Measurements from ENCODE around the gene ATP1A2. TPM values are rescaled to one million over a fixed set of nuclear protein-coding genes. Genes with fewer than 3 reads are reported as not detected.

ATP1A2 gene
- total and polyA plus RNA-seq, 2 experiments from 2014 or later = 4.9 to 17.7 TPM

DNA sequence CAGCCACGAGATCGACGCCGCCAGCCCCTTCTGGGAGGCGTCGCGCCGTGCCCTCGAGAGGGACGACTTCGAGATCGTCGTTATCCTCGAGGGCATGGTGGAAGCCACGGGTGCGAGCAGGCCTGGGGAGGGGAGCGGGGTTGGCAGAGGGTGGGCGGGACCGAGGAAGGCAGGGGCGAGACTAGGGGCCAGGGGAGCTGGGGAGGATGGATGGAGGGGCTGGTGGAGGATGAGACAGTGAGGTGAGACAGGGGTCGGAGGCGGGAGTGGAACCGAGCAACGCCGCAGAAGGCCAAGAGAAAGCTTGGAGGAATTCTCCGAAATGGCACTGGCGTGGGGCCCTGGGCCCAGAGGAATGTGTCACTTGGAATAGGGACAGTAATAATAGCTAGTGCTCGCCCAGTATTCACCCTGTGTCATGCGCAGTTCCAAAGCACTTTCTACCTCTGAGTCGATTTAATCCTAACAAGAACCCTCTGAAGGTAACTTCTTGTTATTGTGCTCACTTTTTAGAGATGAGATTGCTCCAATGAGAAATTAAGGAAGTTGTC, 30.7 kb upstream of the ATP1A2 start:
- Histone ChIP-seq H3K36me3 (ENCODE audit: insufficient read depth) (no peaks in the 10 kb centered on the region), H3F3A (replicated peaks; ENCODE audit: low read depth) (peaks cover 5% of the 10 kb centered on the region), H2AFZ (no peak overlapping the region), H3K9me2 (ENCODE audit: insufficient read depth) (no peaks in the 10 kb centered on the region), H4K20me1 (replicated peaks; ENCODE audit: insufficient read depth) (no peaks in the 10 kb centered on the region; the same call in 1 of the 2 replicates), H3K4me3 (no peak overlapping the region), H3K27me3 (ENCODE audit: insufficient read depth) (peaks cover 53% of the 10 kb centered on the region), H3K4me2 (no peak overlapping the region), H3K79me2 (replicated peaks; ENCODE audit: insufficient read depth) (no peaks in the 10 kb centered on the region), H3K27ac (ENCODE audit: low read depth) (no peak overlapping the region), H3K4me1 (ENCODE audit: insufficient read depth) (no peaks in the 10 kb centered on the region)
- ATAC-seq = no peak
- no peak for TF ChIP-seq CREB1 (CRISPR knock-in tag; IDR thresholded peaks at IDR 0.05; ENCODE audit: low read depth)
- TF ChIP-seq ZNF114 (CRISPR knock-in tag; IDR thresholded peaks at IDR 0.05) = no peak
- TF ChIP-seq STAT1 (IDR thresholded peaks at IDR 0.05; ENCODE audit: unreplicated experiment) = no peak
- no peak for TF ChIP-seq ETS1 (IDR thresholded peaks at IDR 0.05)
- TF ChIP-seq REST (IDR thresholded peaks at IDR 0.05; ENCODE audit: unreplicated experiment) = no peak
- no peak for TF ChIP-seq JUNB (IDR thresholded peaks at IDR 0.05; ENCODE audit: unreplicated experiment)
- TF ChIP-seq, protein P1, sequence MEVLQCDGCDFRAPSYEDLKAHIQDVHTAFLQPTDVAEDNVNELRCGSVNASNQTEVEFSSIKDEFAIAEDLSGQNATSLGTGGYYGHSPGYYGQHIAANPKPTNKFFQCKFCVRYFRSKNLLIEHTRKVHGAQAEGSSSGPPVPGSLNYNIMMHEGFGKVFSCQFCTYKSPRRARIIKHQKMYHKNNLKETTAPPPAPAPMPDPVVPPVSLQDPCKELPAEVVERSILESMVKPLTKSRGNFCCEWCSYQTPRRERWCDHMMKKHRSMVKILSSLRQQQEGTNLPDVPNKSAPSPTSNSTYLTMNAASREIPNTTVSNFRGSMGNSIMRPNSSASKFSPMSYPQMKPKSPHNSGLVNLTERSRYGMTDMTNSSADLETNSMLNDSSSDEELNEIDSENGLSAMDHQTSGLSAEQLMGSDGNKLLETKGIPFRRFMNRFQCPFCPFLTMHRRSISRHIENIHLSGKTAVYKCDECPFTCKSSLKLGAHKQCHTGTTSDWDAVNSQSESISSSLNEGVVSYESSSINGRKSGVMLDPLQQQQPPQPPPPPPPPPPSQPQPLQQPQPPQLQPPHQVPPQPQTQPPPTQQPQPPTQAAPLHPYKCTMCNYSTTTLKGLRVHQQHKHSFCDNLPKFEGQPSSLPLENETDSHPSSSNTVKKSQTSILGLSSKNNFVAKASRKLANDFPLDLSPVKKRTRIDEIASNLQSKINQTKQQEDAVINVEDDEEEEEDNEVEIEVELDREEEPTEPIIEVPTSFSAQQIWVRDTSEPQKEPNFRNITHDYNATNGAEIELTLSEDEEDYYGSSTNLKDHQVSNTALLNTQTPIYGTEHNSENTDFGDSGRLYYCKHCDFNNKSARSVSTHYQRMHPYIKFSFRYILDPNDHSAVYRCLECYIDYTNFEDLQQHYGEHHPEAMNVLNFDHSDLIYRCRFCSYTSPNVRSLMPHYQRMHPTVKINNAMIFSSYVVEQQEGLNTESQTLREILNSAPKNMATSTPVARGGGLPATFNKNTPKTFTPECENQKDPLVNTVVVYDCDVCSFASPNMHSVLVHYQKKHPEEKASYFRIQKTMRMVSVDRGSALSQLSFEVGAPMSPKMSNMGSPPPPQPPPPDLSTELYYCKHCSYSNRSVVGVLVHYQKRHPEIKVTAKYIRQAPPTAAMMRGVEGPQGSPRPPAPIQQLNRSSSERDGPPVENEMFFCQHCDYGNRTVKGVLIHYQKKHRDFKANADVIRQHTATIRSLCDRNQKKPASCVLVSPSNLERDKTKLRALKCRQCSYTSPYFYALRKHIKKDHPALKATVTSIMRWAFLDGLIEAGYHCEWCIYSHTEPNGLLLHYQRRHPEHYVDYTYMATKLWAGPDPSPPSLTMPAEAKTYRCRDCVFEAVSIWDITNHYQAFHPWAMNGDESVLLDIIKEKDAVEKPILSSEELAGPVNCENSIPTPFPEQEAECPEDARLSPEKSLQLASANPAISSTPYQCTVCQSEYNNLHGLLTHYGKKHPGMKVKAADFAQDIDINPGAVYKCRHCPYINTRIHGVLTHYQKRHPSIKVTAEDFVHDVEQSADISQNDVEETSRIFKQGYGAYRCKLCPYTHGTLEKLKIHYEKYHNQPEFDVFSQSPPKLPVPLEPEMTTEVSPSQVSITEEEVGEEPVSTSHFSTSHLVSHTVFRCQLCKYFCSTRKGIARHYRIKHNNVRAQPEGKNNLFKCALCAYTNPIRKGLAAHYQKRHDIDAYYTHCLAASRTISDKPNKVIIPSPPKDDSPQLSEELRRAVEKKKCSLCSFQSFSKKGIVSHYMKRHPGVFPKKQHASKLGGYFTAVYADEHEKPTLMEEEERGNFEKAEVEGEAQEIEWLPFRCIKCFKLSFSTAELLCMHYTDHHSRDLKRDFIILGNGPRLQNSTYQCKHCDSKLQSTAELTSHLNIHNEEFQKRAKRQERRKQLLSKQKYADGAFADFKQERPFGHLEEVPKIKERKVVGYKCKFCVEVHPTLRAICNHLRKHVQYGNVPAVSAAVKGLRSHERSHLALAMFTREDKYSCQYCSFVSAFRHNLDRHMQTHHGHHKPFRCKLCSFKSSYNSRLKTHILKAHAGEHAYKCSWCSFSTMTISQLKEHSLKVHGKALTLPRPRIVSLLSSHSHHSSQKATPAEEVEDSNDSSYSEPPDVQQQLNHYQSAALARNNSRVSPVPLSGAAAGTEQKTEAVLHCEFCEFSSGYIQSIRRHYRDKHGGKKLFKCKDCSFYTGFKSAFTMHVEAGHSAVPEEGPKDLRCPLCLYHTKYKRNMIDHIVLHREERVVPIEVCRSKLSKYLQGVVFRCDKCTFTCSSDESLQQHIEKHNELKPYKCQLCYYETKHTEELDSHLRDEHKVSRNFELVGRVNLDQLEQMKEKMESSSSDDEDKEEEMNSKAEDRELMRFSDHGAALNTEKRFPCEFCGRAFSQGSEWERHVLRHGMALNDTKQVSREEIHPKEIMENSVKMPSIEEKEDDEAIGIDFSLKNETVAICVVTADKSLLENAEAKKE (CRISPR knock-in tag; IDR thresholded peaks at IDR 0.05) = no peak
- no peak for TF ChIP-seq ZNF331 (CRISPR knock-in tag; IDR thresholded peaks at IDR 0.05; ENCODE audit: low read depth)
- no peak for TF ChIP-seq POLR2AphosphoS5 (IDR thresholded peaks at IDR 0.05; ENCODE audit: low read depth)
- TF ChIP-seq NANOG (IDR thresholded peaks at IDR 0.05; ENCODE audit: borderline replicate concordance) = no peak
- TF ChIP-seq EZH2 (IDR thresholded peaks at IDR 0.05; ENCODE audit: low read depth, unreplicated experiment) = no peak
- TF ChIP-seq, protein P2, sequence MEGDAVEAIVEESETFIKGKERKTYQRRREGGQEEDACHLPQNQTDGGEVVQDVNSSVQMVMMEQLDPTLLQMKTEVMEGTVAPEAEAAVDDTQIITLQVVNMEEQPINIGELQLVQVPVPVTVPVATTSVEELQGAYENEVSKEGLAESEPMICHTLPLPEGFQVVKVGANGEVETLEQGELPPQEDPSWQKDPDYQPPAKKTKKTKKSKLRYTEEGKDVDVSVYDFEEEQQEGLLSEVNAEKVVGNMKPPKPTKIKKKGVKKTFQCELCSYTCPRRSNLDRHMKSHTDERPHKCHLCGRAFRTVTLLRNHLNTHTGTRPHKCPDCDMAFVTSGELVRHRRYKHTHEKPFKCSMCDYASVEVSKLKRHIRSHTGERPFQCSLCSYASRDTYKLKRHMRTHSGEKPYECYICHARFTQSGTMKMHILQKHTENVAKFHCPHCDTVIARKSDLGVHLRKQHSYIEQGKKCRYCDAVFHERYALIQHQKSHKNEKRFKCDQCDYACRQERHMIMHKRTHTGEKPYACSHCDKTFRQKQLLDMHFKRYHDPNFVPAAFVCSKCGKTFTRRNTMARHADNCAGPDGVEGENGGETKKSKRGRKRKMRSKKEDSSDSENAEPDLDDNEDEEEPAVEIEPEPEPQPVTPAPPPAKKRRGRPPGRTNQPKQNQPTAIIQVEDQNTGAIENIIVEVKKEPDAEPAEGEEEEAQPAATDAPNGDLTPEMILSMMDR (conservative IDR thresholded peaks at IDR 0.05; ENCODE audit: low read depth in 2 of 2) = no peak
- TF ChIP-seq EZH2phosphoT487 (IDR thresholded peaks at IDR 0.05; ENCODE audit: unreplicated experiment) = no peak
- Mint-ChIP-seq H3K4me3 (no peak overlapping the region), H3K9me3 (no peaks in the 10 kb centered on the region; the same call in 2 of the 3 replicates), H3K27me3 (ENCODE audit: insufficient read depth, low read depth, poor library complexity) (peaks cover 44% of the 10 kb centered on the region), H3K36me3 (ENCODE audit: low read depth) (peaks cover 12% of the 10 kb centered on the region), H3K27ac (no peak overlapping the region), H3K4me1 (peaks cover 17% of the 10 kb centered on the region)
- no peak for DNase-seq (ENCODE audit: low spot score)
